GM19468 (cell line): Measurements from ENCODE around the gene AGFG1.

Source experiments
- ATAC-seq: cut with Tn5 transposase; IDR thresholded peaks from one replicate; pipeline ENCODE4 v1.9.1; 2021; ENCODE audit warnings: mild to moderate bottlenecking, moderate library complexity, moderate number of reproducible peaks; ENCODE audit not compliant: unreplicated experiment; ENCODE audit errors: extremely low read depth

Gene AGFG1, protein sequence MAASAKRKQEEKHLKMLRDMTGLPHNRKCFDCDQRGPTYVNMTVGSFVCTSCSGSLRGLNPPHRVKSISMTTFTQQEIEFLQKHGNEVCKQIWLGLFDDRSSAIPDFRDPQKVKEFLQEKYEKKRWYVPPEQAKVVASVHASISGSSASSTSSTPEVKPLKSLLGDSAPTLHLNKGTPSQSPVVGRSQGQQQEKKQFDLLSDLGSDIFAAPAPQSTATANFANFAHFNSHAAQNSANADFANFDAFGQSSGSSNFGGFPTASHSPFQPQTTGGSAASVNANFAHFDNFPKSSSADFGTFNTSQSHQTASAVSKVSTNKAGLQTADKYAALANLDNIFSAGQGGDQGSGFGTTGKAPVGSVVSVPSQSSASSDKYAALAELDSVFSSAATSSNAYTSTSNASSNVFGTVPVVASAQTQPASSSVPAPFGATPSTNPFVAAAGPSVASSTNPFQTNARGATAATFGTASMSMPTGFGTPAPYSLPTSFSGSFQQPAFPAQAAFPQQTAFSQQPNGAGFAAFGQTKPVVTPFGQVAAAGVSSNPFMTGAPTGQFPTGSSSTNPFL

GRCh38 chr2:227471924-227472264 is at the start of gene AGFG1:
Gene AGFG1, plus strand, starts transcription at chr2:227472156. Its CDS starts 266 bp downstream, at chr2:227472422.
- peak; percentile 84 for ATAC-seq

GRCh38 chr2:227423656-227424499 is 48.1 kb upstream of the AGFG1 start:
- ATAC-seq = no peak

DNA sequence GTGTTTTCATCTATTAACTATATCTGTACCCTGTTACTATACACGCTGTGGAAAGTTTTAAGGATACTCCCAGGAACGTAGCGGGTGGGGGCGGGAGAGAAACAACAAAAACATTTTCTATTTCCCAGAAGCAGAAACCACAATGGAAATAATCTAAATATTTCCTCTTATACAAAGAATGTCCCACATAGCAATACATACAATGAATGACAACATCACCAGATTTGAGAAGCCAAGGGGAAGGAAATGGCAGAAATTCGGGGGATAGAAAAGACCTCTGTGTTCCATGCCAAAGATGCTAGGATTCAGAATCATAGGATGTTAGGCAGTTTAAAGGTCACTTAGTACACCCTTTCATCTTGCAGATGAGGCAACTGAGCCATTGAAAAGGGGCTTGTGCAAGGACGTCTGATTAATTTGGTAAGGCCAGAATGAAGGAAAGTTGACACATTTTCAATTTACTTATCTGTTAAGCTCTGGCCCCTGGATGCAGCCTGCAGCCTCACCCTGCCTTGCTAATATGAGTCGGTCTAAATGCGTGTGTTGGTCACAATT is 43.1 kb upstream of the AGFG1 start:
- ATAC-seq = no peak

GRCh38 chr2:227430639-227431038 is 41.3 kb upstream of the AGFG1 start:
- ATAC-seq = no peak

GRCh38 chr2:227433171-227433570 is 38.8 kb upstream of the AGFG1 start:
- no peak for ATAC-seq

DNA sequence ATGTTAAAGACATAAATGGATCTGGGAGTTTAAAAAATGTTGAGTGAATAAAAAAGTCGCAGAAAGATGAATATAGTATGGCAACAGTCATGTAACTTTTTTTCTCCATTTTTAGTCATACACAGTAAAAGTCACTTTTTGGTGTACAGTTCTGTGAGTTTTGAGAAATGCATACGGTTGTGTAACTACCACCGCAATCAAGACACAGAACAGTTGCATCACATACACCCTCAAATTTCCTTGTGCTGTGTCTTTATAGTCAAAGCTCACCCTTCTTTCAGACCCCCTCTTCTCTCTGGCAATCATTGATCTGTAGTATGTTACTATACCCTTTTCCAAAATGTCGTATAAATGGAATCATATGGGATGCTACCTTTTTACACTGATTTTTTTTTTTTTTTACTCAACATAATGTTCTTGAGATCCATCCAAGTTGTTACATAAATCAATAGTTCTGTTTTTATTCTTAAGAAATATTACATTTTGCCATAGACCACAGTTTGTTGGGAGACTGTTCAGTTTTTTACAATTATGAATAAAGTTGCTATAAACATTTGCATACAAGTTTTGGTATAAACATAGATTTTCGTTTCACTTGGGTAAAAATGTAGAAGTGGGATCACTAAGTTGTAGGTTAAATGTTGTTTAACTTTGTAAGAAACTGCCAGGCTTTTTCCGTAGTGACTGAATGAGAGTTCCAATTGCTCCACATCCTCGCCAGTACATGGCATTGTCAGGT is 35.4 kb upstream of the AGFG1 start:
- no peak for ATAC-seq

- no peak for ATAC-seq
Measured at GRCh38 chr2:227439214-227439613, 32.7 kb upstream of the AGFG1 start.

DNA sequence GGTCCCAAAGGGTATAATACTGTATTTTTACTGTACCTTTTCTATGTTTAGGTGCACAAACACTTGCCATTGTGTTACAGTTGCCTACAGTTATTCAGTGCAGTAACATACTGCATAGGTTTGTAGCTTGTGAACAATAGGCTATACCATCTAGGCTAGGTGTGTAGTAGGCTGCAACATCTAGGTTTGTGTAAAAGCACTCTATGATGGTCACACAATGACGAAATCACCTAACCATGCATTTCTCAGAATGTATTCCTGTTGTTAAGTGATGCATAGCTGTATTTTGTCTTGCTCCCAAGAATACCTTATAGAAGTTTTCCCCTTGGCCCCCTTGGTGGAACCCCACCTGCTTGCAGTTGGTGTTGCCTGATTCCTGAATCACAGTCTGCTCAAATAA is 29.3 kb upstream of the AGFG1 start:
- no peak for ATAC-seq

- no peak for ATAC-seq
Measured at GRCh38 chr2:227443889-227444568, 27.9 kb upstream of the AGFG1 start.

GRCh38 chr2:227447606-227448005 is 24.4 kb upstream of the AGFG1 start:
- no peak for ATAC-seq

GRCh38 chr2:227450311-227450841 is 21.6 kb upstream of the AGFG1 start:
- no peak for ATAC-seq

DNA sequence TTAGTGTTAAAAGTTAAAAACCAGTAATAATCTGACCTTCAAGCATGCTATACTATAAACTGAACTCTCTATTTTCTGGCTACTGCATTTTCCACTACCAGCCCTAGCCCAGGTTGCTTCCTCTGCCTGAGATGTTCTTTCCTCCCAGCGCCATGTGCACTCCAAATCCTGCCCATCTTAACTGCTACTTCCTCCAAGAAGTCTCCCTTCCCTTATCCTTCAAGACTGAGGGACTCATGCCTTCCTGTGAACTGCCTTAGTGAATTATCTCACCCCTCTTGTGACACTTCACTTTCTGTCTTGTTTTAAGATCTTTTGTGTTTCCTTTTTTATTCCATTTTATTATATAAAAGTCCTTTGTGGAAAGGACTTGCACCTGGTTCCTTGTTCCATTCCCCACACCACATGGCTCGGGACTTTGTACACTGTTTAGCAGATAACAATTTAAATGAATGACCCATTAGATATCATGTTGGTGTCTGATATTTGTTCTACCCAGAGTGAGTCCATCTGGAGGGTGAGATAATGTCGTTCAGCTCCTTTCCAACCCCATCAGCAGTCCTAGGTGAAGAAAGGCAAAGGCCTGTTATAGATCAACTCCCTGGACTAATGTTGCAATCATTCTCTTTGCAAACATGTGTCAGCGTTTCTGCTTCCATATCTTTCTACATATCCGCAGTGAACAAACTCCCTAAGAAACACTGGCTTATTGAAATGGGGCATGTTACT is 20.9 kb upstream of the AGFG1 start:
- ATAC-seq = no peak

DNA sequence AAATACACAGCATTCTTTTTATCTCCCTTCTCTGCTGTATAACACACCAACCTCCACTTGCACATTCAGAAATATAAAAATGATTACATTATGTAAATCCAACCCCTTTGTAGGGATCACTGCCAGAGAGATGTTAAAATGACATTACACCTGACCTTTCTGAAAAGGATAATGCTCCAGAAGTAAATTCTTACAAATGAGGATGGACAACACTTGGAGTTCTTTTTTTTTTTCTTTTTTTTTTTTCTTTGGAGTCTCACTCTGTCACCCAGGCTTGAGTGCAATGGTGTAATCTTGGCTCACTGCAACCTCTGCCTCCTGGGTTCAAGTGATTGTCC is 20.3 kb upstream of the AGFG1 start:
- no peak for ATAC-seq

DNA sequence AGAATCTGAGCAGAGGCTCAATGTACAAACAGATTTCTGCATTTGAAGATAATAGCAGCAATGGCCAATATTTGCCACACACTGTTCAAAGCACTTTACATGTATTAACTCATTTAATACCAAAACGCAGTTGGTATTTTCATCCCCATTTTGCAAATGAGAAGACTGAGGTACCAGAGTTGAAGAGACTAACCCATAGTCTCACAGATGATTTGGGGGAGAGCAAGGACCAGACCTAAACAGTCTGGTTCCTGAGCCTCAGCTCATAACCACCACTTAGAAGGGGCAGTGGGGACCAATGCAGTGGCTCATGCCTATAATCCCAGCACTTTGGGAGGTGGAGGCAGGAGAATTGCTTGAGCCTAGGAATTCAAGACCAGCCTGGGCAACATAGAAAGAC is 18.1 kb upstream of the AGFG1 start:
- ATAC-seq = no peak

DNA sequence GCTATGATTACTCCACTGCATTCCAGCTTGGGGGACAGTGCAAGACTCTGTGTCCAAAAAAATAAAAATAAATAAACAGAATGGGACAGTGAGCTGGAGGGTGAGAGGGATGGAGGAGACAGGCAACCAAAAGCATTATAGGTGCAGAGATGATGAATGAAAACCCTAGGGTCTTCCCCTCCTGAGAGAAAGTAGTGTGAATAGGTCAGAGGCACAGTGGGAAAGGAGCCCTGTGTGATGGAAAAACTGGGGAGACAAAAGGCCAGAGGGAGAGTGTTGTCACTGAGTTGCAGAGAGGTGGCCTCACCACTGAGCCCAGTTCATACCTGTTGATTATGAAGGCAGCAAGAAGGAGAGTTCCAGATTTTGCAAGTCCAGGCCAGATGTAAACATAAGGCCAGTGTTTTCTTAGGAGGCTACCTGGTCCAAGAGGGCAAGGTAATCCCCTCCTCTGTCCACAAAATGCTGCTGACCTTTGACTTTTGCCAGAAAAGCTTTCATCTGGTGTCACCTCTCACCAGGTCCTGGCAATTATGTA is 17.6 kb upstream of the AGFG1 start:
- ATAC-seq = no peak

DNA sequence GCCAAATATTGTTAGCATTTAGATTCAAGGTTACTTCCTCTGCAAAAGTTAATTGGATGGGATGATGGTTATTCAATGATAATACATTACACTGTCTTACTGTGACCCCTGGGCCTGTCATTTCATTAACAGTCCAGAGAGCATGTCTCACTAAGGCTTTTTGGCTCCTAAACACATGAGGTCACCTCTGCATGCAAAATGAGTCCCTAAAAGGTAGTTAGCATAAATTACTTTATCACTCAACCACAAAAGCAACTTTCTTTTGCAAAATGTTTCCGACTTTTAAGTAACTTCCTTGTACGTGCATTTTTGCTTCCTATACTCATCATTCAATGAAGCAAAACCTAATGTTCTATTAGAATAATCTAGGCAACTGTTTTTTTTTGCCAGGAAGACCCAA is 16.8 kb upstream of the AGFG1 start:
- no peak for ATAC-seq

- no peak for ATAC-seq
Measured at GRCh38 chr2:227456102-227456501, 15.9 kb upstream of the AGFG1 start.

DNA sequence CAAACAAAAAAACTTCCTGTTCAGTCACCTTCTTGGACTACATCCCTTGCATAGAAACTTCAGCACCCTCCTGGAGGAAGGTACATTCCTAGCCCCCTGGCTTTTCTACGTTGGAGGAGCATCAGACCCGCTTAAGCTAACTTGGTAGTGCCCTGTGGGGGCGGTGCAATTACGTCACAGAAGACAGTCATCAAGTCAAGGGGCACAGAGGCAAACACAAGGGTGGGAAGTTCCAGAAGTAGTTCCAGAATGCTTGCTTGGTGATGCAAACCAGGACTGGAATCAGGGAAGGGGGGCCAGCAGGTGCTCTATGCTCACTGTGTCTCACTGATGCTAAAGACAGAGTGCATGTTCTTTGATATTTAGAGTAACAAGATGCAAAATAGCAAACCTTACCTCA is 15.2 kb upstream of the AGFG1 start:
- no peak for ATAC-seq

DNA sequence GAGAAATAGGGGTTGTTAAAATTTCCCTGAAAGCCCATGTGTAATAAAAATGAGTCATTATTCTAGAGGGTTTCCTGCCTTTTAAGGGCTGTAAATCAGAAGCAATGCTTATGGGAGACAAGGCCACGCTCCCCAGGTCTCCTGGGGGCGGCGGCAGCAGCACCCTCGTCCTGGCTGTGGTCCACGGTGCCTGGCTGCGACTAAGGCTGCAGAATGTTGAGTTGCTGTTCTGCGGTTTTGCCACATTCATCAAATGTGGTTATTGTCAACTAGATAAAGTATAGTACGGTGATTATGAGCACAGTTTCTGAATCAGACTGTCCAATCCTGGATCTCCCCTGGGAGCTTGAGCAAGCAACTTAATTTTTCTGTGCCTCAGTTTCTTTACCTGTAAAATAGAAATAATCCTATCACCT is 11.9 kb upstream of the AGFG1 start:
- no peak for ATAC-seq
